Activated T-cell treated with anti-CD3 and anti-CD28 coated beads for 1 hour (primary cell): Measurements from ENCODE around the gene FGD5.

Experiments
- DNase-seq: peaks from one replicate; pipeline ENCODE4 v3.0.0-alpha.2; 2020; ENCODE audit warnings: low read depth

Gene FGD5

DNA sequence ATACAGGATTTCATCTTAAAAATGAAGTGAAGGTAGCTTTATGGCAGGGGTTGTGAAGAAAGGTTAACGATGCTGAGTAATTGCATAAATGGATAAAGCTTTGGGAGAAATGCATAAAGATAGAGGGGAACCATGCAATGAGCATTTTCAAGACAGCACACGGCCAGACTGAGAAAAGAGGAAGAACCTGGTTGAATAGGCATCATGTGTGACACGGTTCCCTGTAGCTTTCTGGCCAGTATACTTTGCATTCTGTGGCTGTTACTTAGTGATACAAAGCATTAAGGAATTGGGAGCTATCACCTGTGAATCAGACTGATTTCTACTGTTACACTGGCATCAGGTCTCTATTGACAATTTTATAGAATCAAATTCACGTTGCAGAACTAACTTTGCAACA, 161.9 kb downstream of the FGD5 start:
- DNase-seq: no peak
